ENCODE measurements around the gene MYOZ1. TPM values are rescaled to one million over a fixed set of nuclear protein-coding genes. Genes with fewer than 3 reads are reported as not detected.
"Not testable (repeated sequence)": the region's sequence is repeated elsewhere in the genome, so short reads cannot be mapped to it uniquely, and the experiment has no call there.

MYOZ1 gene
- total RNA-seq, 1 donor from 2014 or later, result 0.44 TPM

DNA sequence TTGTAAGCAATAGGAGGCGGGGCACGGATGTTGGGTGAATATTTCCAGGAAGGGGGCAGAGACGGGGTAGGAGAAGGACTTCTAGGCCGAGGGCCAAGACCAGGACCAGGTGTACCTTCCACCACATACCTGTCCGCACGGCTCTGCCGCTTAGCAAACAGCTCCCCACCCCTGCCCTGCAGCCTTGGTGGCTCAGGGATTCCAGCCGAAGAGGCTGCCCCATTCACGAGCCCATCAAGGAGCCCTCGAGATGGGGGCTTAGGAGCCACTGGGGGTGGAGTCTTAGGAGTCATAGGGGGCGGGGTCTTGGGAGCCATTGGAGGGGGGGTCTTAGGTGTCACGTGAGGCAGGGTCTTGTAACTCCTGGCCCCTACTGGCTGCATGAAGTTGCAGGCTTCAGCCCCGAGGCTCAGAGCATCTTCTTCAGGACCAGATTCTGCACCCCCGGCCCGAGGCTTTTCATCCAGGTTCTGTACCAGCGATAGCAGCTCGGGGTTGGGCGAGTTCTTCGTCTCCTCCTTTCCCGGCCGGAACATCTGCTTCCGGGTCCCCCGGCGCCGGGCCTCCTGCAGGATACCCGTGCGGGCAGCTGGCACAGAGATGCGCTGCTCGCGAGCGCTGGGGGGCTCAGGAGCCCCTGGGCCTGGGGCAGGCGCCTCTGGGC is 6.1 kb upstream of the MYOZ1 start:
- ATAC-seq, result peak; percentile 44

GRCh38 chr10:73646598-73647041 is 5.3 kb upstream of the MYOZ1 start:
- ATAC-seq, result no peak

- no peak for ATAC-seq
Measured at GRCh38 chr10:73645251-73645650, 4.0 kb upstream of the MYOZ1 start.

- no peak for ATAC-seq
Measured at GRCh38 chr10:73644767-73645166, 3.5 kb upstream of the MYOZ1 start.

DNA sequence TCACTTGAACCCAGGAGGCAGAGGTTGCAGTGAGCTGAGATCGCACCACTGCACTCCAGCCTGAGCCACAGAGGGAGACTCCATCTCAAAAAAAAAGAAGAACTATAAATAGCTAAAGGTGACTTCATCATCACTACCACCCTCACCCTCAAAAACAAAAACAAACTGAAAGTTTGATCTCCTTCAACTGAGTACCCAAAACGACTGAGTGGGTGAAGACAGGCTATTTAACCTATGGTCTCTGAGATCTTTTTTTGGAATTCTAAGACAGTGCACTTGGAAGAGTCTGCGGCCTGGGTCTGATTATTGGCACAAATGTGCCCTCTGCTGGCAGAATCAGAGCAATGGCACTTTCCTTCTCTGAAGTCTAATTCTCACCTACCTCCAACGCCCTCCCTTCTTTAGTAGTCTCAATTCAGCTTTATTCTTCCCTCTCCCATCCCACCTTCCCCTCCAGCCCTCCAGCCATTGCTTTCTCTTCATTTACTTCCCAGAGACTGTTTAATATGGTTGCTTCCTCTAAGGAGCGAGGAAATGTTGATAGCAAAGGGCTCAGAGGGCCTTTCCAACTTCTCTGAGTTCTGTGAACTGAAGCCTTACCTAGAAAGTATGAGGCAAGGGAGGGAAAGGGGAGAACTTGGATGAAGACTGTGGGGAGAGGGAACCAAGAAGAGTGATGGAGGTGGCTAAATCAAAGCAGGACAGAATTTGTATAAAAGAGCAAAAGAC is 2.9 kb upstream of the MYOZ1 start:
- ATAC-seq, result peak; percentile 74

- ATAC-seq, result no peak
Measured at GRCh38 chr10:73643362-73643761, 2.1 kb upstream of the MYOZ1 start.

GRCh38 chr10:73639286-73639685 is 2.0 kb downstream of the MYOZ1 start:
- no peak for ATAC-seq

- no peak for ATAC-seq
Measured at GRCh38 chr10:73635781-73636180, 5.5 kb downstream of the MYOZ1 start.

DNA sequence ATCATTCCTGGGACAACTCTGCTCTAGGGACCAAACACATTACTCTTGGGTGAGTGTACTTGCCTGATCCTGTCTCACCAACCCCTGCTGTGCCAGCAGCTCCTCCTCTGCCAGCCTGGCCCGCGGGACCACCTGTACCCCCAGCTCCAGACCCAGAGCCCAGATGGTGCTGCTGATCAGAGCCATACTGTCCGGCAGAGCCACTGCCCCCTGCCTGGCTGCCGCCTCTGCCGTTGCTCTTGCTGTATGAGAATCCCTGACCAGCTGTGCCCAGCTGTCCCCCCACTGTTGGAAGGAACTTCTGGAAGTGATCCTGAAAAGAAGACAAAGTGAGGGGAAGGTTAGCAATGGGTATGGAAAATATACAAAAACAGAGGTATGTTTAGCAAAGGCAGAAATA is 6.9 kb downstream of the MYOZ1 start:
- ATAC-seq, result no peak

DNA sequence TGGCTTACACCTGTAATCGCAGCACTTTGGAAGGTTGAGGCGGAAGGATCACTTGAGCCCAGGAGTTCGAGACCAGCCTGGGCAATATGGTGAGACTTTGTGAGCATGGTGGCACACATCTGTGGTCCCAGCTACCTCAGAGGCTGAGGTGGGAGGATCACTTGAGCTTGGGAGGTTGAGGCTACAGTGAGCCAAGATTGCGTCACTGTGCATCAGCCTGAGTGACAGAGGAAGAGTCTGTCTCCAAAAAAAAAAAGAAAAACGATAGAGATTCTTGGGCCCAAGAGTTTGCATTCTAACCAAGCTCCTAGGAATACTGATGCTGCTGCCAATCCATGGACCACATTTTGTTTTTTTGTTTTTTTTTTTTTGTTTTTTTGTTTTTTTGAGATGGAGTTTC is 12.1 kb downstream of the MYOZ1 start:
- ATAC-seq, result no peak

GRCh38 chr10:73628405-73628804 is 12.9 kb downstream of the MYOZ1 start:
- ATAC-seq, result peak; percentile 25

- ATAC-seq, result no peak
Measured at GRCh38 chr10:73627300-73627699, 14.0 kb downstream of the MYOZ1 start.

GRCh38 chr10:73625884-73626752 is 15.2 kb downstream of the MYOZ1 start:
- peak; percentile 97 for ATAC-seq

GRCh38 chr10:73625004-73625883 is 16.0 kb downstream of the MYOZ1 start:
- ATAC-seq, result peak; percentile 9

GRCh38 chr10:73623056-73623455 is 18.2 kb downstream of the MYOZ1 start:
- ATAC-seq, result no peak

DNA sequence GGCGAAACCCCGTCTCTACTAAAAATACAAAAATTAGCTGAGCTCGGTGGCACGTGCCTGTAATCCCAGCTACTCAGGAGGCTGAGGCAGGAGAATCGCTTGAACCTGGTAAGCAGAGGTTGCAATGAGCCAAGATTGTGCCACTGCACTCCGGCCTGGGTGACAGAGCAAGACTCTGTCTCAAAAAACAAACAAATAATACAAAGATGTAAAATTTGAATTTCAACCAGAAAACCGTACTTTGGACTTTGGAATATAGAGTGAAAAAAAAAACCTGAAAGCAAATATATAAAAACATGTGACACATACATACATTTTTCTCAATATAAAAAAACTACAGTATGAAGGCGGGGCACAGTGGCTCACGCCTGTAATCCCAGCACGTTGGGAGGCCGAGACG is 20.3 kb downstream of the MYOZ1 start:
- not testable (repeated sequence) for ATAC-seq

DNA sequence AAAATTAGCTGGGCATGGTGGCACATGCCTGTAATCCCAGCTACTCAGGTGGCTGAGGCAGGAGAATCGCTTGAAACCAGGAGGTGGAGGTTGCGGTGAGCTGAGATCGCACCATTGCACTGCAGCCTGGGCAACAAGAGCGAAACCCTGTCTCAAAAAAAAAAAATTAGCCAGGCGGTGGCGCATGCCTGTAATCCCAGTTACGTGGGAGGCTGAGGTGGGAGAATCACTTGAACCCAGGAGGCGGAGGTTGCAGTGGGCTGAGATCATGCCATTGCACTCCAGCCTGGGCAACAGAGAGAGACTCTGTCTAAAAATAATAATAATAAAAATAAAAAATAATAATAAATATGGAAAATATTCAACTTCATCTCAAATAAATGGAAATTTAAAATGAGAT is 24.1 kb downstream of the MYOZ1 start:
- ATAC-seq, result not testable (repeated sequence)

- no peak for ATAC-seq
Measured at GRCh38 chr10:73614720-73615119, 26.6 kb downstream of the MYOZ1 start.

DNA sequence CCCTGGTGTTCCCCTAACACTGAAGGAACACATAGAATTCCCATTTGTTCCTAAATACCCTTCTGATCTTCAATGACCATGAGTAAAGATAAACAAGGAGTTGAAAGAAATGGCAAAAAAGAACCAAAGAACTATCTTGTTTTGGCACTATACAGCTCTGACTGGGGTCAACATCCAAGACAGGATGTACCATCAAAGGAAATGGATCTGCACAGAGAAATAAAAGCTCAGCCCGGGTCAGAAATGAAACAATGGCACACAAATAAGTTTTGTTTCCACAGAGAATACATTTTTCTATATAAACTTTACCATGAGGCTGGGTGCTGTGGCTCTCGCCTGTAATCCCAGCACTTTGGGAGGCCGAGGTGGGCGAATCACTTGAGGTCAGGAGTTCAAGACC is 32.2 kb downstream of the MYOZ1 start:
- ATAC-seq, result no peak

DNA sequence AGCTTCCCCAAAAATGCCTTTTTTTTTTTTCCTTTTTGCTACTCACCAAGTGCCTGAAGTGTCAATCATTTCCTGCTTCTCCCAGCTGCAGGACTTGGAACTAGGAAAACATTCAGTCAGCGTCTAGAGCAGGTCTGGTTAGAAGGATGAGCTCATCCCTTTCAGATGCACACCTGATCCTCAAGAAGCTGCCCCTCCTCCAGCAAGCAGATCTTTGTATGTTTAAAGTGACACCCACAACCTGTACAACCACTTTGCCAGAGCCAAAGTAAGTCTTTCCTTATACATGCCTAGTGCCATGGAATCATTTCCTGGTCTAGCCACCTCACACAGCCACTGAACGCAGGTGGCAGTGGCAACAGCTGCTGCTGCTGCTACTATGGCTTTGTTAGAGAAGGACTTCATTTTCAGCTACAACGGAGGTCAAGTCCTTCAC is 39.8 kb downstream of the MYOZ1 start:
- peak; percentile 99 for ATAC-seq

GRCh38 chr10:73597346-73597745 is 43.9 kb downstream of the MYOZ1 start:
- ATAC-seq, result no peak

- ATAC-seq, result no peak
Measured at GRCh38 chr10:73593812-73594211, 47.5 kb downstream of the MYOZ1 start.
